Measurements from ENCODE around the gene TMLHE. TPM values are rescaled to one million over a fixed set of nuclear protein-coding genes. Genes with fewer than 3 reads are reported as not detected.
"Not testable (repeated sequence)": the region's sequence is repeated elsewhere in the genome, so short reads cannot be mapped to it uniquely, and the experiment has no call there.

Gene TMLHE
- total and polyA plus RNA-seq, 2 experiments from 2014 or later: 9.6 to 10.1 TPM

- not testable (repeated sequence) for H2AFZ ChIP-seq; H3K36me3 ChIP-seq (ENCODE audit: insufficient read depth); H3K4me3 Mint-ChIP-seq; DNase-seq (ENCODE audit: low spot score); H3K27ac ChIP-seq (ENCODE audit: low read depth); H3K27me3 Mint-ChIP-seq (ENCODE audit: insufficient read depth, low read depth, poor library complexity); H3K27ac Mint-ChIP-seq; H3K4me2 ChIP-seq; H3K9me3 Mint-ChIP-seq; H3K27me3 ChIP-seq (ENCODE audit: insufficient read depth); H3K4me3 ChIP-seq; H3F3A ChIP-seq (replicated peaks; ENCODE audit: low read depth); H3K4me1 Mint-ChIP-seq; H3K36me3 Mint-ChIP-seq (ENCODE audit: low read depth); H4K20me1 ChIP-seq (replicated peaks; ENCODE audit: insufficient read depth); H3K4me1 ChIP-seq (ENCODE audit: insufficient read depth); H3K9me2 ChIP-seq (ENCODE audit: insufficient read depth); H3K79me2 ChIP-seq (replicated peaks; ENCODE audit: insufficient read depth)
- ATAC-seq: peak; percentile 91
Observed at GRCh38 chrX:155458471-155458870, 154.3 kb downstream of the TMLHE start, which contains the start of gene F8A3. Gene F8A3 (minus strand): TSS chrX:155458620. CDS start chrX:155458600, 20 bp downstream.

GRCh38 chrX:155457761-155458447 lies 154.8 kb downstream of the TMLHE start:
- peak; percentile 69 for ATAC-seq
- not testable (repeated sequence) for H3K27me3 Mint-ChIP-seq (ENCODE audit: insufficient read depth, low read depth, poor library complexity); H3K4me1 ChIP-seq (ENCODE audit: insufficient read depth); H3K27me3 ChIP-seq (ENCODE audit: insufficient read depth); H3K9me3 Mint-ChIP-seq; H3K27ac Mint-ChIP-seq; H3K4me3 Mint-ChIP-seq; H3K36me3 ChIP-seq (ENCODE audit: insufficient read depth); H3K79me2 ChIP-seq (replicated peaks; ENCODE audit: insufficient read depth); H3K27ac ChIP-seq (ENCODE audit: low read depth); H2AFZ ChIP-seq; DNase-seq (ENCODE audit: low spot score); H3K4me2 ChIP-seq; H3K4me3 ChIP-seq; H3K36me3 Mint-ChIP-seq (ENCODE audit: low read depth); H4K20me1 ChIP-seq (replicated peaks; ENCODE audit: insufficient read depth); H3F3A ChIP-seq (replicated peaks; ENCODE audit: low read depth); H3K9me2 ChIP-seq (ENCODE audit: insufficient read depth); H3K4me1 Mint-ChIP-seq

DNA sequence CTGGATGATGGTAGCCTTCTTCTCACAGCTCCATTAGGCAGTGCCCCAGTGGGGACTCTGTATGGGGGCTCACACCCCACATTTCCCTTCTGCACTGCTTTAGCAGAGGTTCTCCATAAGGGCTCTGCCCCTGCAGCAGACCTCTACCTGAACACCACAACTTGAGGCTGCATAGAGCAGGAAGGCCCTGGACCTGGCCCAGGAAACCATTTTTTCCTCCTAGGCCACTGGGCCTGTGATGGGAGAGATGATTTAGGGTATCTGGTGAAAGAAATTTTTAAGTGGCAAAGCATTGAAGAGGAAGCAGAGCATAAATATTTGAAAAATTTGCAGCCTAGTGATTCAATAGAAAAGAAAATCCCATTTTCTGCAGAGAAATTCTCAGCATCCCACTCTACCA lies 171.7 kb downstream of the TMLHE start:
- H3K4me2 ChIP-seq: no peak overlapping the region
- DNase-seq (ENCODE audit: low spot score): no peak
- H3K4me3 Mint-ChIP-seq: no peak overlapping the region
- no peaks in the 10 kb centered on the region for H4K20me1 ChIP-seq (replicated peaks; ENCODE audit: insufficient read depth)
- no peaks in the 10 kb centered on the region for H3K4me1 Mint-ChIP-seq
- no peaks in the 10 kb centered on the region for H3K27me3 Mint-ChIP-seq (ENCODE audit: insufficient read depth, low read depth, poor library complexity)
- no peak for TF ChIP-seq ETS1 (IDR thresholded peaks at IDR 0.05)
- no peak for TF ChIP-seq REST (IDR thresholded peaks at IDR 0.05; ENCODE audit: unreplicated experiment)
- no peak for TF ChIP-seq ZNF114 (CRISPR knock-in tag; IDR thresholded peaks at IDR 0.05)
- TF ChIP-seq EZH2 (IDR thresholded peaks at IDR 0.05; ENCODE audit: low read depth, unreplicated experiment): no peak
- no peak for TF ChIP-seq NANOG (IDR thresholded peaks at IDR 0.05; ENCODE audit: borderline replicate concordance)
- H3K36me3 ChIP-seq (ENCODE audit: insufficient read depth): no peaks in the 10 kb centered on the region
- no peaks in the 10 kb centered on the region for H3K9me2 ChIP-seq (ENCODE audit: insufficient read depth)
- no peaks in the 10 kb centered on the region for H3K79me2 ChIP-seq (replicated peaks; ENCODE audit: insufficient read depth)
- no peak overlapping the region for H3K4me3 ChIP-seq
- no peaks in the 10 kb centered on the region for H3K4me1 ChIP-seq (ENCODE audit: insufficient read depth)
- no peak overlapping the region for H2AFZ ChIP-seq
- no peaks in the 10 kb centered on the region for H3F3A ChIP-seq (replicated peaks; ENCODE audit: low read depth)
- H3K36me3 Mint-ChIP-seq (ENCODE audit: low read depth): peaks cover 12% of the 10 kb centered on the region; the same call in 2 of the 3 replicates
- H3K27ac ChIP-seq (ENCODE audit: low read depth): no peak overlapping the region
- peaks cover 50% of the 10 kb centered on the region for H3K9me3 Mint-ChIP-seq
- no peak overlapping the region for H3K27ac Mint-ChIP-seq
- ATAC-seq: no peak
- no peaks in the 10 kb centered on the region for H3K27me3 ChIP-seq (ENCODE audit: insufficient read depth)

Small RNA genes within 50 kb of the gene (microRNA-seq; reads per million reads assigned to microRNA genes)
- not detected for gene MIR1184-3

Small RNA genes within 50 kb of the gene (small RNA-seq; reads per million reads assigned to genes)
- not detected for gene MIR1184-3 (ENCODE audit: low replicate concordance)

Other genes starting within 250 kb of the TMLHE start
- gene F8A2, start 230.9 kb downstream of the TMLHE start, total RNA-seq (2014; rRNA removed; shearing (Covaris generic)): not detected in 2 replicates
- not detected in 2 replicates for gene F8A2, start 230.9 kb downstream of the TMLHE start, polyA plus RNA-seq (2016; fragmentation: Nextera tagmentation; extraction: Ambion mirVana)
- 0.87 TPM in 1 of 2 replicates, not detected in the other for gene F8A3, start 154.3 kb downstream of the TMLHE start, total RNA-seq (2014; rRNA removed; shearing (Covaris generic))
- gene F8A3, start 154.3 kb downstream of the TMLHE start, polyA plus RNA-seq (2016; fragmentation: Nextera tagmentation; extraction: Ambion mirVana): 0.17 TPM in 1 of 2 replicates, not detected in the other
- 3.8 and 4.0 TPM in 2 replicates for gene SPRY3, start 366 bp downstream of the TMLHE start, total RNA-seq (2014; rRNA removed; shearing (Covaris generic))
- gene SPRY3, start 366 bp downstream of the TMLHE start, polyA plus RNA-seq (2016; fragmentation: Nextera tagmentation; extraction: Ambion mirVana): 0.65 and 0.83 TPM in 2 replicates

Data from GM23338 (cell line).